ENCODE data around the gene MYO9B. TPM values are rescaled to one million over a fixed set of nuclear protein-coding genes. Genes with fewer than 3 reads are reported as not detected.

The MYO9B gene
- total RNA-seq, 1 experiment from 2014 or later: 74.6 TPM

- TF ChIP-seq REST (IDR thresholded peaks at IDR 0.05; ENCODE audit: low read depth): no peak
- TF ChIP-seq ELF1 (IDR thresholded peaks at IDR 0.05; ENCODE audit: borderline replicate concordance, low read depth): no peak
- no peak for TF ChIP-seq MAX (IDR thresholded peaks at IDR 0.05)
- TF ChIP-seq JUND (IDR thresholded peaks at IDR 0.05): no peak
- no peak for TF ChIP-seq ATF3 (IDR thresholded peaks at IDR 0.05)
- TF ChIP-seq ZNF274 (IDR thresholded peaks at IDR 0.05; ENCODE audit: low read depth, low read length): no peak
- no peak for TF ChIP-seq SIN3A (IDR thresholded peaks at IDR 0.05; ENCODE audit: low read depth)
Measured at GRCh38 chr19:17112271-17112670, 36.7 kb downstream of the MYO9B start (continued).

GRCh38 chr19:17112700-17113099, 37.1 kb downstream of the MYO9B start:
- Histone ChIP-seq H3K36me3 (ENCODE audit: control insufficient read depth in 1 of 2, insufficient read depth in 2 of 2, low read length in 2 of 2) (peaks cover 4% of the 10 kb centered on the region in 2 experiments; a peak in 3 of 4 replicates), H3K79me2 (ENCODE audit: insufficient read depth, low read length) (peaks cover 63% of the 10 kb centered on the region), H3K4me3 (replicated peaks in 1 of 2; ENCODE audit: low read depth in 1 of 2, low read length in 2 of 2) (no peak overlapping the region), H4K20me1 (ENCODE audit: insufficient read depth) (no peaks in the 10 kb centered on the region), H3K4me2 (ENCODE audit: low read length) (no peak overlapping the region), H3K27ac (ENCODE audit: low read depth, low read length) (no peak overlapping the region), H3K27me3 (ENCODE audit: insufficient read depth, low read length) (no peaks in the 10 kb centered on the region), H3K9me2 (ENCODE audit: insufficient read depth) (no peaks in the 10 kb centered on the region), H3K9ac (ENCODE audit: low read length) (no peak overlapping the region), H3K4me1 (ENCODE audit: control insufficient read depth in 1 of 2, insufficient read depth in 2 of 2, low read length in 2 of 2) (peaks cover 9 to 11% of the 10 kb centered on the region in 2 experiments), H3K9me3 (ENCODE audit: control insufficient read depth in 1 of 2, insufficient read depth in 1 of 2, low read depth in 1 of 2, low read length in 2 of 2) (no peaks in the 10 kb centered on the region), H2AFZ (ENCODE audit: low read depth, low read length, poor library complexity, severe bottlenecking) (no peak overlapping the region)
- CTCF ChIA-PET: no interaction called here
- TF ChIP-seq ZFX (IDR thresholded peaks at IDR 0.05) (no peak), SIN3A (IDR thresholded peaks at IDR 0.05; ENCODE audit: low read depth) (no peak), EGR1 (IDR thresholded peaks at IDR 0.05; ENCODE audit: low read depth) (no peak), REST (IDR thresholded peaks at IDR 0.05; ENCODE audit: low read depth) (no peak), SRF (IDR thresholded peaks at IDR 0.05; ENCODE audit: low read depth) (no peak), POLR2AphosphoS5 (IDR thresholded peaks at IDR 0.05; ENCODE audit: low read depth, low read length) (no peak)
- BruUV-seq (replicated peaks): no TSS peak
- DNase-seq (ENCODE audit: low read depth, low spot score) (no peak), ATAC-seq (no peak)
- POLR2A ChIA-PET: no interaction called here
- RAD21 ChIA-PET (ENCODE audit: low non-redundant PET in 1 of 2, low total read pairs in 2 of 2, uncharacterized antibody in 2 of 2, unreplicated experiment in 2 of 2): no interaction called here
- intact Hi-C loops (cut with micrococcal nuclease): no loop called here

Data from HCT116 (cell line).